ENCODE data around the gene PDE10A.
"Not testable (repeated sequence)": the region's sequence is repeated elsewhere in the genome, so short reads cannot be mapped to it uniquely, and the experiment has no call there.

The PDE10A gene

GRCh38 chr6:165469483-165469882 lies 193.6 kb downstream of the PDE10A start:
- DNase-seq (ENCODE audit: low spot score): no peak

- no peak for DNase-seq (ENCODE audit: low spot score)
Measured at GRCh38 chr6:165468340-165469235, 194.5 kb downstream of the PDE10A start.

- not testable (repeated sequence) for DNase-seq (ENCODE audit: low spot score)
Measured at GRCh38 chr6:165463499-165463898, 199.5 kb downstream of the PDE10A start.

- DNase-seq (ENCODE audit: low spot score): not testable (repeated sequence)
Measured at GRCh38 chr6:165459605-165460301, 203.3 kb downstream of the PDE10A start.

- DNase-seq (ENCODE audit: low spot score): no peak
Measured at GRCh38 chr6:165458134-165458533, 204.9 kb downstream of the PDE10A start.

- no peak for DNase-seq (ENCODE audit: low spot score)
Measured at GRCh38 chr6:165456286-165456685, 206.8 kb downstream of the PDE10A start.

- DNase-seq (ENCODE audit: low spot score): no peak
Measured at GRCh38 chr6:165455488-165455887, 207.6 kb downstream of the PDE10A start.

- no peak for DNase-seq (ENCODE audit: low spot score)
Measured at GRCh38 chr6:165453395-165453794, 209.6 kb downstream of the PDE10A start.

GRCh38 chr6:165451838-165452237 lies 211.2 kb downstream of the PDE10A start:
- DNase-seq (ENCODE audit: low spot score): no peak

GRCh38 chr6:165448210-165448609 lies 214.8 kb downstream of the PDE10A start:
- no peak for DNase-seq (ENCODE audit: low spot score)

GRCh38 chr6:165447141-165447540 lies 215.9 kb downstream of the PDE10A start:
- DNase-seq (ENCODE audit: low spot score): peak; percentile 38

- DNase-seq (ENCODE audit: low spot score): no peak
Measured at GRCh38 chr6:165446331-165446730, 216.7 kb downstream of the PDE10A start.

GRCh38 chr6:165443462-165443861 lies 219.6 kb downstream of the PDE10A start:
- no peak for DNase-seq (ENCODE audit: low spot score)

GRCh38 chr6:165441181-165441580 lies 221.9 kb downstream of the PDE10A start:
- DNase-seq (ENCODE audit: low spot score): no peak

- peak; percentile 72 for DNase-seq (ENCODE audit: low spot score)
Measured at GRCh38 chr6:165439928-165440554, 223.0 kb downstream of the PDE10A start.

GRCh38 chr6:165426892-165427291 lies 236.1 kb downstream of the PDE10A start:
- DNase-seq (ENCODE audit: low spot score): no peak

- DNase-seq (ENCODE audit: low spot score): no peak
Measured at GRCh38 chr6:165422192-165422591, 240.8 kb downstream of the PDE10A start.

- no peak for DNase-seq (ENCODE audit: low spot score)
Measured at GRCh38 chr6:165417278-165417865, 245.7 kb downstream of the PDE10A start.

GRCh38 chr6:165404697-165405096 lies 258.3 kb downstream of the PDE10A start:
- no peak for DNase-seq (ENCODE audit: low spot score)

- DNase-seq (ENCODE audit: low spot score): no peak
Measured at GRCh38 chr6:165404296-165404695, 258.7 kb downstream of the PDE10A start.

GRCh38 chr6:165403006-165403595 lies 259.9 kb downstream of the PDE10A start:
- DNase-seq (ENCODE audit: low spot score): no peak

GRCh38 chr6:165401092-165401491 lies 261.9 kb downstream of the PDE10A start:
- no peak for DNase-seq (ENCODE audit: low spot score)

Measured in cerebellar cortex (tissue), 1 donor.